ENCODE data around the gene LEAP2.
A peak's percentile ranks its signal among the peaks of the same experiment; 100 is the strongest.

Gene LEAP2

GRCh38 chr5:132830436-132831094, 42.9 kb upstream of the LEAP2 start, which contains the start of gene SHROOM1:
TSS of gene SHROOM1 (minus strand) at chr5:132830647. CDS start at chr5:132826140, 4,507 bp downstream.
- H3K4me1 ChIP-seq: peaks cover 5% of the 10 kb centered on the region
- H3K27me3 ChIP-seq: peaks cover 68% of the 10 kb centered on the region
- peak within 1 kb of the TSS; percentile 60 for H3K9ac ChIP-seq
- H3K36me3 ChIP-seq: no peaks in the 10 kb centered on the region
- H3K27ac ChIP-seq: 0 out of 2 replicates have a peak within 1 kb of the TSS, but pooled peaks have one; percentile 15
- H3K9me3 ChIP-seq: no peaks in the 10 kb centered on the region
- H4K20me1 ChIP-seq: peaks cover 12% of the 10 kb centered on the region; the same call in 1 of the 2 replicates
- peak within 1 kb of the TSS; percentile 95 for H3K4me2 ChIP-seq
- TF ChIP-seq Cebpa-rat (IDR thresholded peaks at IDR 0.05): no peak
- H3K4me3 ChIP-seq: peak within 1 kb of the TSS; percentile 77

DNA sequence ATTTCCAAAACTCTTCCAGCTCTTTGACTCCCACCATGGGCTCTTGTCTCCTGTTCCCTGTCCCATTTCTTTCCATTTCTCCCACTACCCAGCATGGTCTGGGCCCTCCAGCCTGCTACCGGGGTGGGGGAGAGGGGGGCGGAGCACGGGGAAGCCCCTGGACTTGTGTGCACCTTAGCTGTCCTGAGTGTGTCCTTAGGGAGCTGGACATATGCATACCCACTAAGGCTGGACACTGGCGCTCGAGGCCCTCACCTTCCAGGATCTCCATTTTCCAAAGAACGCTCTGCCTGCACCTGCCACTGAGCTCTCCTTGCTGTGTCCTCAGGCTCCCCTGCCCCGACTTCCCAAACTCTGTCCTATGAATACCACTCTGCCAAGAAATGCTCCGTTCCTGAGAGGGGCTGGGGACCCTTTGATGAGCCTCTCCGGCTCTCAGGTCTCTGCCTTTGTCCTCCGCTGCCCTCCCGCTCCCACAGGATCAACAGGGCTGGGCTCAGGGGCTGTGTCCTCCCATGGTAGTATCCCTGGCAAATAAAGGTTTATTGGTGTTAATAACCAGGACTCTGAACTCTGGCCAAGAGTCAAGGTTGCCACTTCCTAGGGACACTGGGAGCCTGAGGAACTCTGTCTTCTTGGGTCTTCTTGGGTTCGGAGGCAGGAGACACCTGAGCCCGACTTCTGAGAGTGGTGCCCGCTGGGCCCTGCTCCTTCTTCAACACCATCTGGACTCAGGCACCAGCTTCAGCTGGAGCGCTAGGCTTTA, 42.2 kb upstream of the LEAP2 start:
- TF ChIP-seq Cebpa-rat (IDR thresholded peaks at IDR 0.05): no peak
- peaks cover 4% of the 10 kb centered on the region; the same call in 1 of the 2 replicates for H4K20me1 ChIP-seq
- H3K4me1 ChIP-seq: peaks cover 7% of the 10 kb centered on the region
- peaks cover 60% of the 10 kb centered on the region for H3K27me3 ChIP-seq
- peak overlapping the region; percentile 95 for H3K4me2 ChIP-seq
- H3K9ac ChIP-seq: peak overlapping the region; percentile 60; the same call in 1 of the 2 replicates
- no peaks in the 10 kb centered on the region for H3K9me3 ChIP-seq
- H3K36me3 ChIP-seq: no peaks in the 10 kb centered on the region
- H3K27ac ChIP-seq: no peak overlapping the region
- H3K4me3 ChIP-seq: peak overlapping the region; percentile 77

- Histone ChIP-seq H3K4me1 (peaks cover 20% of the 10 kb centered on the region), H3K36me3 (no peaks in the 10 kb centered on the region), H3K9me3 (no peaks in the 10 kb centered on the region), H4K20me1 (peaks cover 4% of the 10 kb centered on the region; the same call in 1 of the 2 replicates), H3K4me2 (no peak overlapping the region), H3K27ac (no peak overlapping the region), H3K27me3 (peaks cover 47% of the 10 kb centered on the region), H3K4me3 (no peak overlapping the region), H3K9ac (no peak overlapping the region)
- TF ChIP-seq Cebpa-rat (IDR thresholded peaks at IDR 0.05): no peak
These were observed 40.9 kb upstream of the LEAP2 start for GRCh38 chr5:132832612-132833011.

- H3K4me2 ChIP-seq: no peak overlapping the region
- peaks cover 33% of the 10 kb centered on the region for H3K27me3 ChIP-seq
- H3K4me1 ChIP-seq: peaks cover 24% of the 10 kb centered on the region
- peaks cover under 1% of the 10 kb centered on the region; the same call in 1 of the 2 replicates for H4K20me1 ChIP-seq
- H3K9me3 ChIP-seq: no peaks in the 10 kb centered on the region
- H3K9ac ChIP-seq: no peak overlapping the region
- no peaks in the 10 kb centered on the region for H3K36me3 ChIP-seq
- TF ChIP-seq Cebpa-rat (IDR thresholded peaks at IDR 0.05): no peak
- no peak overlapping the region for H3K27ac ChIP-seq
- H3K4me3 ChIP-seq: no peak overlapping the region
These were observed 39.4 kb upstream of the LEAP2 start for GRCh38 chr5:132834057-132834456.

DNA sequence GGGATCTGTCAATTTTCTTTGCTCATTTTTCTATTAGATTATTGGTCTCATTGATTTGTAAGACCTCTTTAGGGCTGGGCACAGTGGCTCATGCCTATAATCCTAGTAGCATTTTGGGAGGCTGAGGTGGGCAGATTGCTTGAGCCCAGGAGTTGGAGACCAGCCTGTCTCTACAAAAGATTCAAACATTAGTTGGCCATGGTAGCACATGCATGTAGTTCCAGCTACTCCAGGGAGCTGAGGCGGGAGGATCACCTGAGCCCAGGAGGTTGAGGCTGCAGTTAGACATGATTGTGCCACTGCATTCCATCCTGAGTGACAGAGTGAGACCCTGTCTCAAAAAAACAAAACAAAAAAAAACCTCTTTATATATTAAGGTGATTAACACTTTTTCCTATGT, 36.6 kb upstream of the LEAP2 start:
- TF ChIP-seq Cebpa-rat (IDR thresholded peaks at IDR 0.05): no peak
- no peaks in the 10 kb centered on the region for H4K20me1 ChIP-seq
- no peak overlapping the region for H3K9ac ChIP-seq
- H3K4me2 ChIP-seq: peak overlapping the region; percentile 50
- H3K4me1 ChIP-seq: peaks cover 25% of the 10 kb centered on the region
- H3K4me3 ChIP-seq: no peak overlapping the region
- no peaks in the 10 kb centered on the region for H3K9me3 ChIP-seq
- H3K27ac ChIP-seq: no peak overlapping the region
- peaks cover 5% of the 10 kb centered on the region for H3K27me3 ChIP-seq
- H3K36me3 ChIP-seq: no peaks in the 10 kb centered on the region

GRCh38 chr5:132837868-132838267, 35.6 kb upstream of the LEAP2 start:
- Histone ChIP-seq H4K20me1 (no peaks in the 10 kb centered on the region), H3K4me2 (peak overlapping the region; percentile 50; the same call in 1 of the 2 replicates), H3K9me3 (no peaks in the 10 kb centered on the region), H3K27ac (no peak overlapping the region), H3K27me3 (no peaks in the 10 kb centered on the region), H3K4me3 (no peak overlapping the region), H3K4me1 (peaks cover 25% of the 10 kb centered on the region), H3K9ac (no peak overlapping the region), H3K36me3 (no peaks in the 10 kb centered on the region)
- no peak for TF ChIP-seq Cebpa-rat (IDR thresholded peaks at IDR 0.05)

GRCh38 chr5:132838516-132839282, 34.8 kb upstream of the LEAP2 start:
- Histone ChIP-seq H3K27ac (no peak overlapping the region), H3K4me1 (peaks cover 25% of the 10 kb centered on the region), H3K9ac (no peak overlapping the region), H3K27me3 (no peaks in the 10 kb centered on the region), H3K9me3 (no peaks in the 10 kb centered on the region), H3K36me3 (no peaks in the 10 kb centered on the region), H3K4me2 (no peak overlapping the region), H3K4me3 (no peak overlapping the region), H4K20me1 (no peaks in the 10 kb centered on the region)
- TF ChIP-seq Cebpa-rat (IDR thresholded peaks at IDR 0.05): no peak

DNA sequence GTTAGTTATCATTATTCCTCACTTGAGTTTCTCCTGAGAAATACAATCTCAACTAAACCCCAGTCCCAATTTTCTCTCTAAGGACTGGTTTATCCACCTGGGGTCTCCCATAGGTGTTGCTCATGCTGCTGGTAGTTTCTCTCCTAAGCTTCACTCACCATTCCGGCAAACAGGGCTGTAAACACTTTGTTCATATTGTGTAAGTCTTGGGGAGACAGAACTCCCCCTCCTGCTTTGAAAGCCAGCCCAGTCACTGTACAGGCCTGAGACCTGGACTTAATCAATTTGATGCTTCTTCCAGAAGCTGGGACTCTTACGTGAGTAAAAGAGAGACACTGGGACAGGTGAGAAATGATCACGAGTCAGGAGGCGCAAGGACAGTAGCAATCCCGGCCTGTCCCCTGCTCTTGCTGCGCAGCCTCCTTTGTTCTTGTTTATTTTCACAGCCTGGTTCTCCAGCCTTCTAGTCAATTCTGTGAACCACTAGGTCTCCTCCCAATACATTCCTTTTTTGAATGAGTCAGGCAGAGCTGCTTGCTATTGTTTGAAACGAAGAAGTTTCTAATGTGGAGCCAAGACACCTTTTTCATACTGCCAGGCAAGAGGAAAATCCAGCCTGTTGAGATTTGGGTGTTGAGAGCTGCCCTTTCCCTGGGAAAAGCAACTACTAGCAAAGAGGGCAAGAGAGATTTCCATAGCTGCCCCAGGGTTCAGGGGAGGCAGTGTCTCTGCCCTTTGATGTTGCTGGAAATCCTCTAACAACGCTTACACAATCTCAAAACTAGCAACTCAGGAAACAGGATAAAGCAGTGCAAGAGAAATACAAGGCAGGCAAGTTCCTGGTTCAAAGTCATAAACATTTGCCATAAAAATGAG, 33.8 kb upstream of the LEAP2 start:
- Histone ChIP-seq H3K36me3 (no peaks in the 10 kb centered on the region), H3K4me2 (no peak overlapping the region), H3K9ac (no peak overlapping the region), H3K27me3 (no peaks in the 10 kb centered on the region), H3K27ac (no peak overlapping the region), H3K4me1 (peaks cover 25% of the 10 kb centered on the region), H3K9me3 (no peaks in the 10 kb centered on the region), H4K20me1 (no peaks in the 10 kb centered on the region), H3K4me3 (no peak overlapping the region)
- no peak for TF ChIP-seq Cebpa-rat (IDR thresholded peaks at IDR 0.05)

- Histone ChIP-seq H3K4me3 (no peak overlapping the region), H4K20me1 (no peaks in the 10 kb centered on the region), H3K27me3 (no peaks in the 10 kb centered on the region), H3K4me2 (no peak overlapping the region), H3K4me1 (peaks cover 25% of the 10 kb centered on the region), H3K9ac (no peak overlapping the region), H3K9me3 (no peaks in the 10 kb centered on the region), H3K36me3 (no peaks in the 10 kb centered on the region), H3K27ac (no peak overlapping the region)
- no peak for TF ChIP-seq Cebpa-rat (IDR thresholded peaks at IDR 0.05)
These were observed 33.2 kb upstream of the LEAP2 start for GRCh38 chr5:132840313-132840712.

All from BLaER1 (cell line).